ENCODE measurements around the gene CRIP3.

DNA sequence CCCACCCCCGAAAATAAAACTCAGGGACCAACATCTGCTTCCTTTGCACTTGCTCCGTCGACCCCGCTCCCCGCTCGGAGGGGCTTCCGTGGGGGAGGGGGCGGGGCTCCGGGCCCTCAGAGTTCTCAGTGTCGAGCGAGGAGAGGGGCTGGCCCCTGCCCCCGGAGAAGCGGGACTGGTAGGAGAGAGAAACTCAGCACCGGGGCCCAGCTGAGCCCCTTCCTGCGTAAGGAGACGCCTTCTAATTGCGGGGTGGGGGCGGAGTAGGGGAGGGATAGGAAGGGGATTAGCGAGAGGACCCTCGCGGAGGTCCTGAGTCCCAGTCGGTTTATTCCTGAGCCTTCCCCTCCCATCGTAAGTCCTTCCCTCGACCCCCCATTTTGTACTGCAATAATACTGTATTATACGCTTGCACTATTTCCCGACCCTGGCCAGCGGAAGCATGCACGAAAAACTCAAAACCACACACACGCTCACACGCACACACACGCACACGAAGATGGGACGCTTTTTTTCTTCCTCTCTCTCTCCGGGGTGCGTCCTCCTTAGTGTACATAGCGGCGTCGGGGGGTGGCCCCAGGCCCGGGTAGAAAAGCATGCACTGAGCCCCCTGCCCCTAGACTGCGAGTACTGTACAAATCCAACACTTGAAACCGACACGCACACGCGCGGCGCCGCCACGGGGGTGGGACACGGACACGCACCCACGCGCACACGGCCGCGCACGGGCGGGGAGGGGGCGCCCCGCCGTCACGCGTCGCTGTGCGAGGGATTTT, 32.6 kb downstream of the CRIP3 start:
- TF ChIP-seq EZH2 (IDR thresholded peaks at IDR 0.05; ENCODE audit: low read depth): no peak
- TF ChIP-seq, protein P1, sequence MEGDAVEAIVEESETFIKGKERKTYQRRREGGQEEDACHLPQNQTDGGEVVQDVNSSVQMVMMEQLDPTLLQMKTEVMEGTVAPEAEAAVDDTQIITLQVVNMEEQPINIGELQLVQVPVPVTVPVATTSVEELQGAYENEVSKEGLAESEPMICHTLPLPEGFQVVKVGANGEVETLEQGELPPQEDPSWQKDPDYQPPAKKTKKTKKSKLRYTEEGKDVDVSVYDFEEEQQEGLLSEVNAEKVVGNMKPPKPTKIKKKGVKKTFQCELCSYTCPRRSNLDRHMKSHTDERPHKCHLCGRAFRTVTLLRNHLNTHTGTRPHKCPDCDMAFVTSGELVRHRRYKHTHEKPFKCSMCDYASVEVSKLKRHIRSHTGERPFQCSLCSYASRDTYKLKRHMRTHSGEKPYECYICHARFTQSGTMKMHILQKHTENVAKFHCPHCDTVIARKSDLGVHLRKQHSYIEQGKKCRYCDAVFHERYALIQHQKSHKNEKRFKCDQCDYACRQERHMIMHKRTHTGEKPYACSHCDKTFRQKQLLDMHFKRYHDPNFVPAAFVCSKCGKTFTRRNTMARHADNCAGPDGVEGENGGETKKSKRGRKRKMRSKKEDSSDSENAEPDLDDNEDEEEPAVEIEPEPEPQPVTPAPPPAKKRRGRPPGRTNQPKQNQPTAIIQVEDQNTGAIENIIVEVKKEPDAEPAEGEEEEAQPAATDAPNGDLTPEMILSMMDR (conservative IDR thresholded peaks at IDR 0.05): no peak

All from PC-9 (cell line).